ENCODE data around the gene ANKRD63. TPM values are rescaled to one million over a fixed set of nuclear protein-coding genes. Genes with fewer than 3 reads are reported as not detected.

Gene ANKRD63
- total RNA-seq, 1 donor from 2014 or later: not detected

DNA sequence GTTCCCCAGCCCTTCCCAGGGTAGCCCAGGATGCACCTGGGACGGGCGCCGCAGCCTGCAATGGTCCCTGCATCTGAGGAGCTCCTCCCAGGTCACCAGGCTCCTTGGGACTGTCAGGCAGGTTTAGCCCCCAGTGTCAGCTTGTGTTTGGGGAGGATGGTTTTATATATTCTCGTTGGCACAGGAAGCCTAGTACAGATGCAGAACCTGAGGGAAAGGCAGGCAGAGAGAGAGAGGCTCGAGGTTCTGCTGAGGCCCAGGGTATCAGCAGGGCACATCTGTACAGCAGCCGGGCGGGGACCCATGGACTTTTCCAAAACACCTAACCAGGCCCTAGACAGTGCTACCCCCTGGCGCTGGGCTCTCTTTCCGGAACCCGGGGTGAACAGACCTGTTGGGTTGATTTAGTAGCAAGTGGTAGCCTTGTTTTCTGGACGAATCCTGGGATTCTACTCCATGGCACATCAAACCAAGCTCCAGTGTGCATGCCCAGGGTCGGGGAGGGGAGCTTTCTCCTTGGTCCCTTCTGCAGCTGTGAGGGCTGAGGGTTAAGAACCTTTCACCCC lies 35.4 kb downstream of the ANKRD63 start:
- Mint-ChIP-seq H3K27ac (no peak overlapping the region), H3K36me3 (no peaks in the 10 kb centered on the region), H3K9me3 (no peaks in the 10 kb centered on the region), H3K4me3 (no peak overlapping the region), H3K4me1 (peaks cover 24% of the 10 kb centered on the region), H3K27me3 (ENCODE audit: insufficient read depth, low read depth) (peaks cover 18% of the 10 kb centered on the region)
- no peak for DNase-seq (ENCODE audit: low spot score)
- Histone ChIP-seq H3K9me3 (ENCODE audit: low read depth) (no peaks in the 10 kb centered on the region), H3K36me3 (no peaks in the 10 kb centered on the region), H3K9ac (no peak overlapping the region), H3K27me3 (peaks cover 27% of the 10 kb centered on the region), H3K4me2 (no peak overlapping the region), H3F3A (ENCODE audit: low read depth) (peaks cover 8% of the 10 kb centered on the region), H3K79me2 (ENCODE audit: low read depth) (no peaks in the 10 kb centered on the region), H2AFZ (replicated peaks) (no peak overlapping the region), H3K27ac (no peak overlapping the region), H3K4me1 (peaks cover 5% of the 10 kb centered on the region), H3K4me3 (no peak overlapping the region), H4K20me1 (ENCODE audit: low read depth) (no peaks in the 10 kb centered on the region)
- TF ChIP-seq EZH2phosphoT487 (IDR thresholded peaks at IDR 0.05): no peak
- TF ChIP-seq, protein P1, sequence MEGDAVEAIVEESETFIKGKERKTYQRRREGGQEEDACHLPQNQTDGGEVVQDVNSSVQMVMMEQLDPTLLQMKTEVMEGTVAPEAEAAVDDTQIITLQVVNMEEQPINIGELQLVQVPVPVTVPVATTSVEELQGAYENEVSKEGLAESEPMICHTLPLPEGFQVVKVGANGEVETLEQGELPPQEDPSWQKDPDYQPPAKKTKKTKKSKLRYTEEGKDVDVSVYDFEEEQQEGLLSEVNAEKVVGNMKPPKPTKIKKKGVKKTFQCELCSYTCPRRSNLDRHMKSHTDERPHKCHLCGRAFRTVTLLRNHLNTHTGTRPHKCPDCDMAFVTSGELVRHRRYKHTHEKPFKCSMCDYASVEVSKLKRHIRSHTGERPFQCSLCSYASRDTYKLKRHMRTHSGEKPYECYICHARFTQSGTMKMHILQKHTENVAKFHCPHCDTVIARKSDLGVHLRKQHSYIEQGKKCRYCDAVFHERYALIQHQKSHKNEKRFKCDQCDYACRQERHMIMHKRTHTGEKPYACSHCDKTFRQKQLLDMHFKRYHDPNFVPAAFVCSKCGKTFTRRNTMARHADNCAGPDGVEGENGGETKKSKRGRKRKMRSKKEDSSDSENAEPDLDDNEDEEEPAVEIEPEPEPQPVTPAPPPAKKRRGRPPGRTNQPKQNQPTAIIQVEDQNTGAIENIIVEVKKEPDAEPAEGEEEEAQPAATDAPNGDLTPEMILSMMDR (IDR thresholded peaks at IDR 0.05): no peak
- no peak for TF ChIP-seq EZH2 (IDR thresholded peaks at IDR 0.05)

DNA sequence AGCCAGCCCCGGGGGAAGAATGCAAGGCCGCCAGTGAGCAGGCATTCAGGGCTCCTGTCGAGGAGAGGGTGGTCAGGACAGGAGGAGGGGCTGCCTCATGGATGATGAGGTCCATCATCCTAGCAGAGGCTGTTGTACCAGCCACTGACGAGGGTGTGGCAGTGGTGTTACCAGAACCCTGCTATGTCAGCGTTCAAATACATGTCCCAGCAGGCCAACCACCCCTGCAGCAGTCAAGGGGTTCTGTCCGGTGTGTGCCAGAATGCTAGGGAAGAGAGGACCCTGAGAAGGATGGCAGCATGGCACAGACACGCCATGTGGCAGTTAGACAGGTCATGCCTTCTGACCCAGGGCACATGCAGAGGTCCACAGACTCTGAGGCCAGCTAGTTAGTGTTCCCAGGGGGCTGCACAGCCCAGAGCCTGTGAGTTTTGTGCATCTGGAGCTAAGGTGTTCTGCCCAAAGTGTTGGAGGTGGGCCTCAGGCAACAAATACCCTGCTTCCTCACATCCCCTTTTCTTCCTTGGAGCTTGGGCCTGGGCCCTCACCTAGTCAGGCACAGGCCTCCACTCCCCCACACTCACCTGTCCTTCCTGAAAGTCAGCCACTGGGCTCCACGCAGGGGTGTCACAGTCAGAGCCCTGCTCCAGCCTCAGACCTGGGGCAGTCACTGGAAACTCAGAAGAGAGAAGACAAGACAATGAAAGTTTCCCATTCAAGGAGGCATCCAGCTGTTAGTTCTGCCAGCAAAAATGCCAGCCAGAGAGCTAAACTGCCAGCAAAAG lies 36.2 kb downstream of the ANKRD63 start:
- no peak overlapping the region for H3K27ac ChIP-seq
- no peak overlapping the region for H3K4me2 ChIP-seq
- TF ChIP-seq, protein P1 (IDR thresholded peaks at IDR 0.05): no peak
- TF ChIP-seq EZH2 (IDR thresholded peaks at IDR 0.05): no peak
- no peaks in the 10 kb centered on the region for H3K9me3 ChIP-seq (ENCODE audit: low read depth)
- peaks cover 15% of the 10 kb centered on the region for H3K27me3 Mint-ChIP-seq (ENCODE audit: insufficient read depth, low read depth)
- no peak overlapping the region for H3K4me3 ChIP-seq
- H2AFZ ChIP-seq (replicated peaks): no peak overlapping the region
- no peak overlapping the region for H3K27ac Mint-ChIP-seq
- H3K4me1 ChIP-seq: no peaks in the 10 kb centered on the region
- peaks cover 19% of the 10 kb centered on the region for H3K27me3 ChIP-seq
- no peaks in the 10 kb centered on the region for H3K36me3 Mint-ChIP-seq
- no peaks in the 10 kb centered on the region for H3K79me2 ChIP-seq (ENCODE audit: low read depth)
- no peak for DNase-seq (ENCODE audit: low spot score)
- H3F3A ChIP-seq (ENCODE audit: low read depth): peaks cover 3% of the 10 kb centered on the region
- H4K20me1 ChIP-seq (ENCODE audit: low read depth): no peaks in the 10 kb centered on the region
- peaks cover 24% of the 10 kb centered on the region for H3K4me1 Mint-ChIP-seq
- H3K9ac ChIP-seq: no peak overlapping the region
- H3K36me3 ChIP-seq: no peaks in the 10 kb centered on the region
- H3K4me3 Mint-ChIP-seq: no peak overlapping the region
- no peaks in the 10 kb centered on the region for H3K9me3 Mint-ChIP-seq

DNA sequence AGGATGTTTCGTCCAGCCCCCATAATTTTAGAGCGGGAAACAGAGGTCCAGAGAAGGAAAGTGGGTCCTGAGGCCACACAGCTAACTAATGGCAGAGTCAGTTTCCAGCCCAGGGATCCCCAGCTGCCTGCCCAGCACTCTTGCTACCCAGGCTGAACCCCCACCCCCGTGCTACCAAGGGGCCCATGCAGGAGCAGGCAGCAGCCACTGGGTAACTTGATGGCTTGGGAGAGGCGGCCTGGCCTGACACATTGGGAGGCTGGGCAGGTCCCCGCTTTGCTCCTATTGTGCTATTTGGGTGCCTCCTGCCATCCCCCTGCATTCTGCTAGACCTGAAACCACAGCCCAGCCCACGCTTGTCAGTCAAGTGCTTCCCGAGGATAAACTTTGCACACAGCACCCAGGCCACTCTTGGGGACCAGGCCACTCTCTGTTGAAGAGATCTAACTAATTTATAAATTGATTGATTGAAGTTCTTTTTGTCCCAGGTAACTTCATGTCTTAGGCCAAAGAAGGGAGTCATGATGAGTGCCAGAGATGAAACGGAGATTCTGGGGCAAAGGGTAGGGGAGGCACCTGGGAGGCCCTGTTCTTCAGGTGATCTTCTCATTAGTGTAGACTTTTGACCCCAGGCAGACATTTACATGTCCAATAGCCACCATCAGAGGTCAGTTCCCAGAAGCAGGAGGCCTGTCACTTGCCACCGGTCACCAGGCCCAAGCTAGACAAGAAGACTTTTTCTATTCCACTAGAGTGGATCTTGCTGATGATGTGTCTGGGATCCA lies 37.0 kb downstream of the ANKRD63 start:
- H2AFZ ChIP-seq (replicated peaks): no peak overlapping the region
- no peak overlapping the region for H3K4me3 Mint-ChIP-seq
- H3K36me3 Mint-ChIP-seq: no peaks in the 10 kb centered on the region
- peaks cover 17% of the 10 kb centered on the region for H3K4me1 Mint-ChIP-seq
- no peaks in the 10 kb centered on the region for H3K9me3 Mint-ChIP-seq
- H4K20me1 ChIP-seq (ENCODE audit: low read depth): no peaks in the 10 kb centered on the region
- no peaks in the 10 kb centered on the region for H3K36me3 ChIP-seq
- no peak for DNase-seq (ENCODE audit: low spot score)
- H3K27me3 Mint-ChIP-seq (ENCODE audit: insufficient read depth, low read depth): peaks cover 7% of the 10 kb centered on the region
- H3K4me2 ChIP-seq: no peak overlapping the region
- no peaks in the 10 kb centered on the region for H3F3A ChIP-seq (ENCODE audit: low read depth)
- no peaks in the 10 kb centered on the region for H3K79me2 ChIP-seq (ENCODE audit: low read depth)
- no peak overlapping the region for H3K27ac ChIP-seq
- no peak overlapping the region for H3K9ac ChIP-seq
- no peak overlapping the region for H3K27ac Mint-ChIP-seq
- no peaks in the 10 kb centered on the region for H3K9me3 ChIP-seq (ENCODE audit: low read depth)
- H3K4me1 ChIP-seq: no peaks in the 10 kb centered on the region
- TF ChIP-seq EZH2 (IDR thresholded peaks at IDR 0.05) (no peak), EZH2phosphoT487 (IDR thresholded peaks at IDR 0.05) (no peak)
- TF ChIP-seq, protein P1 (IDR thresholded peaks at IDR 0.05): no peak
- no peak overlapping the region for H3K4me3 ChIP-seq
- peaks cover 11% of the 10 kb centered on the region for H3K27me3 ChIP-seq
